HEK293 (cell line): ENCODE data around the gene IL1RAP.

ENCODE experiments used
- CTCF ChIA-PET: fragments of 350-600 bp; formaldehyde crosslinking; extraction: SDS; loops from one replicate; lab custom pipeline; 2021; ENCODE audit warnings: antibody characterized with exemption; lab: Yijun Ruan, JAX
- POLR2A ChIA-PET: fragments of 300-600 bp; formaldehyde crosslinking; extraction: SDS; loops from one replicate; lab custom pipeline; 2020; ENCODE audit warnings: antibody characterized with exemption, inconsistent platforms; lab: Yijun Ruan, JAX
- H3K27ac ChIP-seq: fragments of 200-500 bp; sonication (Bioruptor generic); 2 replicates; pipeline ENCODE4 v1.5.1; 2014; ENCODE audit warnings: low read depth, low read length, control low read depth, inconsistent platforms; ENCODE audit errors: extremely low read depth
- H3K36me3 ChIP-seq, 2 experiments: fragments of 200-500 bp in 1 of 2; sonication (Bioruptor generic) in 1 of 2; 1 replicate in 1 of 2; 2 replicates in 1 of 2; pipeline ENCODE4 v1.5.1; 2014 to 2017; ENCODE audit warnings: inconsistent platforms in 2 of 2, low read length in 2 of 2; ENCODE audit not compliant: control insufficient read depth in 2 of 2, insufficient read depth in 1 of 2
- H3K4me1 ChIP-seq: fragments of 200-500 bp; sonication (Bioruptor generic); 2 replicates; pipeline ENCODE4 v1.5.1; 2014; ENCODE audit warnings: mild to moderate bottlenecking, low read length, inconsistent platforms; ENCODE audit not compliant: control insufficient read depth, insufficient read depth
- H3K4me3 ChIP-seq: 2 replicates; pipeline ENCODE4 v1.5.1; 2011; ENCODE audit warnings: low read depth, mild to moderate bottlenecking, control low read depth, low read length, moderate library complexity
- H3K9me3 ChIP-seq: fragments of 200-500 bp; sonication (Bioruptor generic); 2 replicates; pipeline ENCODE4 v1.5.1; 2014; ENCODE audit warnings: low read depth, low read length, inconsistent platforms; ENCODE audit not compliant: control insufficient read depth, insufficient read depth
- CTCF ChIP-seq: fragments of 450-650 bp; formaldehyde crosslinking; IDR thresholded peaks from 2 replicates; pipeline ENCODE4 v1.5.1; 2016; ENCODE audit warnings: missing biosample characterization, missing genetic modification characterization
- ELK4 ChIP-seq: IDR thresholded peaks from 2 replicates; pipeline ENCODE4 v1.6.1; 2011; ENCODE audit warnings: mild to moderate bottlenecking, low read depth, low read length, borderline replicate concordance
- MZF1 ChIP-seq: fragments of 450-650 bp; formaldehyde crosslinking; IDR thresholded peaks from 2 replicates; pipeline ENCODE4 v1.5.1; 2017; ENCODE audit warnings: missing biosample characterization, missing genetic modification characterization, borderline replicate concordance
- SALL2 ChIP-seq: fragments of 450-650 bp; formaldehyde crosslinking; IDR thresholded peaks from 2 replicates; pipeline ENCODE4 v1.5.0; 2017; ENCODE audit warnings: missing biosample characterization, mild to moderate bottlenecking, missing genetic modification characterization, borderline replicate concordance
- SCRT2 ChIP-seq: fragments of 450-650 bp; formaldehyde crosslinking; IDR thresholded peaks from 2 replicates; pipeline ENCODE4 v1.5.1; 2016; ENCODE audit warnings: missing biosample characterization, missing genetic modification characterization
- YY2 ChIP-seq: fragments of 450-650 bp; formaldehyde crosslinking; IDR thresholded peaks from 2 replicates; pipeline ENCODE4 v1.5.1; 2016; ENCODE audit warnings: missing biosample characterization, missing genetic modification characterization
- ZFP3 ChIP-seq: fragments of 450-650 bp; formaldehyde crosslinking; IDR thresholded peaks from 2 replicates; pipeline ENCODE4 v1.5.1; 2016; ENCODE audit warnings: low read depth, missing biosample characterization, missing genetic modification characterization
- ZFP37 ChIP-seq: fragments of 450-650 bp; formaldehyde crosslinking; IDR thresholded peaks from 2 replicates; pipeline ENCODE4 v1.5.1; 2016; ENCODE audit warnings: missing biosample characterization, missing genetic modification characterization
- ZFP41 ChIP-seq: fragments of 450-650 bp; formaldehyde crosslinking; IDR thresholded peaks from 2 replicates; pipeline ENCODE4 v1.5.1; 2016; ENCODE audit warnings: missing biosample characterization, missing genetic modification characterization, borderline replicate concordance
- ZNF175 ChIP-seq: fragments of 450-650 bp; formaldehyde crosslinking; IDR thresholded peaks from 2 replicates; pipeline ENCODE4 v1.5.1; 2016; ENCODE audit warnings: missing biosample characterization, missing genetic modification characterization
- ZNF221 ChIP-seq: fragments of 450-650 bp; formaldehyde crosslinking; IDR thresholded peaks from 2 replicates; pipeline ENCODE4 v1.5.1; 2017; ENCODE audit warnings: missing biosample characterization, missing genetic modification characterization, borderline replicate concordance
- ZNF501 ChIP-seq: fragments of 450-650 bp; formaldehyde crosslinking; IDR thresholded peaks from 2 replicates; pipeline ENCODE4 v1.5.1; 2016; ENCODE audit warnings: missing biosample characterization, missing genetic modification characterization
- ZNF571 ChIP-seq: fragments of 450-650 bp; formaldehyde crosslinking; IDR thresholded peaks from 2 replicates; pipeline ENCODE4 v1.5.0; 2017; ENCODE audit warnings: missing biosample characterization, missing genetic modification characterization
- ZNF580 ChIP-seq: fragments of 450-650 bp; formaldehyde crosslinking; IDR thresholded peaks from 2 replicates; pipeline ENCODE4 v1.5.1; 2016; ENCODE audit warnings: missing biosample characterization, missing genetic modification characterization
- ZNF621 ChIP-seq: fragments of 450-650 bp; formaldehyde crosslinking; IDR thresholded peaks from 2 replicates; pipeline ENCODE4 v1.5.1; 2017; ENCODE audit warnings: missing biosample characterization, missing genetic modification characterization
- ZNF629 ChIP-seq: fragments of 450-650 bp; formaldehyde crosslinking; IDR thresholded peaks from 2 replicates; pipeline ENCODE4 v1.5.1; 2017; ENCODE audit warnings: missing biosample characterization, missing genetic modification characterization
- ZNF692 ChIP-seq: fragments of 450-650 bp; formaldehyde crosslinking; IDR thresholded peaks from 2 replicates; pipeline ENCODE4 v1.5.1; 2016; ENCODE audit warnings: missing biosample characterization, missing genetic modification characterization
- ZSCAN16 ChIP-seq: fragments of 450-650 bp; formaldehyde crosslinking; IDR thresholded peaks from 2 replicates; pipeline ENCODE4 v1.5.1; 2016; ENCODE audit warnings: missing biosample characterization, missing genetic modification characterization
- ZSCAN23 ChIP-seq: fragments of 450-650 bp; formaldehyde crosslinking; IDR thresholded peaks from 2 replicates; pipeline ENCODE4 v1.5.1; 2016; ENCODE audit warnings: missing biosample characterization, missing genetic modification characterization
- ZSCAN5A ChIP-seq: fragments of 450-650 bp; formaldehyde crosslinking; IDR thresholded peaks from 2 replicates; pipeline ENCODE4 v1.5.1; 2016; ENCODE audit warnings: missing biosample characterization, missing genetic modification characterization
- ZXDB ChIP-seq: fragments of 450-650 bp; formaldehyde crosslinking; IDR thresholded peaks from 2 replicates; pipeline ENCODE4 v1.5.1; 2016; ENCODE audit warnings: missing biosample characterization, missing genetic modification characterization
- TF ChIP-seq, protein P1 (sequence below): fragments of 450-650 bp; formaldehyde crosslinking; IDR thresholded peaks from 2 replicates; pipeline ENCODE4 v1.5.1; 2016; ENCODE audit warnings: missing biosample characterization, missing genetic modification characterization
- TF ChIP-seq, protein P2 (sequence below): fragments of 450-650 bp; formaldehyde crosslinking; IDR thresholded peaks from 2 replicates; pipeline ENCODE4 v1.5.1; 2016; ENCODE audit warnings: missing biosample characterization, missing genetic modification characterization
- TF ChIP-seq, protein P3 (sequence below): fragments of 450-650 bp; formaldehyde crosslinking; IDR thresholded peaks from 2 replicates; pipeline ENCODE4 v1.5.1; 2016; ENCODE audit warnings: missing biosample characterization, missing genetic modification characterization
- TF ChIP-seq, protein P4 (sequence below): fragments of 450-650 bp; formaldehyde crosslinking; IDR thresholded peaks from 2 replicates; pipeline ENCODE4 v1.5.1; 2016; ENCODE audit warnings: missing biosample characterization, missing genetic modification characterization, low read depth

IL1RAP gene

DNA sequence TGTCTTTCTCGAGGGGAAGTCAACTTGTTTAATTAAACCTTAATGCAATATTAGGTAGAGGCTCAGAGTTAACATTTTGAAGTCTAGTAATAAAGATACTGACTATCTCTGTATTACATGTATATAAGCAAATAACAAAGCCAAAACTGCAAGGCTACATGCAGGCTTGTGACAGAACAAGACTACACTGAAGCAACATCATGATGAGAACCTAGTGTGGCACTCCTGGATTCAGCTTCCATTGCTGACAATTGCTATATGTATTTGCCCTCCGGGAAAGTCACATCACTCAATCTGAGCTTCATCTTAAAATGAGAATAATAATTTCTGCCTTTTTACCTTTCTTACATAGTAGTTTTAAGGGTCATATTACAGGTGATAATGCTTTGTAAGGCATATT lies 15.6 kb upstream of the IL1RAP start (continued):
- TF ChIP-seq, protein P1, sequence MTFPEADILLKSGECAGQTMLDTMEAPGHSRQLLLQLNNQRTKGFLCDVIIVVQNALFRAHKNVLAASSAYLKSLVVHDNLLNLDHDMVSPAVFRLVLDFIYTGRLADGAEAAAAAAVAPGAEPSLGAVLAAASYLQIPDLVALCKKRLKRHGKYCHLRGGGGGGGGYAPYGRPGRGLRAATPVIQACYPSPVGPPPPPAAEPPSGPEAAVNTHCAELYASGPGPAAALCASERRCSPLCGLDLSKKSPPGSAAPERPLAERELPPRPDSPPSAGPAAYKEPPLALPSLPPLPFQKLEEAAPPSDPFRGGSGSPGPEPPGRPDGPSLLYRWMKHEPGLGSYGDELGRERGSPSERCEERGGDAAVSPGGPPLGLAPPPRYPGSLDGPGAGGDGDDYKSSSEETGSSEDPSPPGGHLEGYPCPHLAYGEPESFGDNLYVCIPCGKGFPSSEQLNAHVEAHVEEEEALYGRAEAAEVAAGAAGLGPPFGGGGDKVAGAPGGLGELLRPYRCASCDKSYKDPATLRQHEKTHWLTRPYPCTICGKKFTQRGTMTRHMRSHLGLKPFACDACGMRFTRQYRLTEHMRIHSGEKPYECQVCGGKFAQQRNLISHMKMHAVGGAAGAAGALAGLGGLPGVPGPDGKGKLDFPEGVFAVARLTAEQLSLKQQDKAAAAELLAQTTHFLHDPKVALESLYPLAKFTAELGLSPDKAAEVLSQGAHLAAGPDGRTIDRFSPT (tag by site-specific recombination) = no peak
- TF ChIP-seq, protein P2, sequence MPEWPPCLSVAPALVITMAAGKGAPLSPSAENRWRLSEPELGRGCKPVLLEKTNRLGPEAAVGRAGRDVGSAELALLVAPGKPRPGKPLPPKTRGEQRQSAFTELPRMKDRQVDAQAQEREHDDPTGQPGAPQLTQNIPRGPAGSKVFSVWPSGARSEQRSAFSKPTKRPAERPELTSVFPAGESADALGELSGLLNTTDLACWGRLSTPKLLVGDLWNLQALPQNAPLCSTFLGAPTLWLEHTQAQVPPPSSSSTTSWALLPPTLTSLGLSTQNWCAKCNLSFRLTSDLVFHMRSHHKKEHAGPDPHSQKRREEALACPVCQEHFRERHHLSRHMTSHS (tag by site-specific recombination) = no peak
- TF ChIP-seq ZFP37 (tag by site-specific recombination) = no peak
- TF ChIP-seq ZNF692 (tag by site-specific recombination) = no peak
- no peak for TF ChIP-seq ZNF629
- no peak for TF ChIP-seq ZNF175 (tag by site-specific recombination)
- TF ChIP-seq ZSCAN23 (tag by site-specific recombination) = no peak
- TF ChIP-seq ZNF221 (tag by site-specific recombination) = no peak
- TF ChIP-seq CTCF (tag by site-specific recombination) = no peak

DNA sequence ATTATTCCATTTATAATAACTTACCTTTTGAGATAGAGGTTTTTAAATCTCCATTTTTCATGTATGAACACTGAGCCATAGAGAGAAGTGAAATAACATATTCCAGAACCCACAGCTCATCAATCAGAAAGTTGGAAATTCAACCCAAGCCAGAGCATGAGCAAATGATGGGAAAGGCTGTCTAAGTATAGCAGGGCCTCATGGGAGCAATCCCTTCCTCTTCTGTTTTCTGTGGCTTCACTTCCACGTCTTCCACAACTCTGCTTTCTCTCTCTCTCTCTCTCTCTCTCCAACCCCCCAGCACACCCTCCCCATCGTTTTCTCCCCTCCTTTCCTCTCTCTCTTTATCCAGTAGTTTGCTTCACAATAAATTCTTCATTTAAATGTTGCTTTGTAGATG lies 14.8 kb upstream of the IL1RAP start:
- H3K9me3 ChIP-seq = no peaks in the 10 kb centered on the region
- no peak overlapping the region for H3K4me3 ChIP-seq
- no peak overlapping the region for H3K27ac ChIP-seq
- ChIA-PET CTCF (interaction anchor here (0.8 kb wide), 1 partner anchor 137 kb away, joined by 3 read pairs; no protein-coding TSS in a partner anchor), POLR2A (interaction anchor here (0.7 kb wide), 1 partner anchor 9 kb away, joined by 3 read pairs; no protein-coding TSS in a partner anchor)
- no peaks in the 10 kb centered on the region for H3K36me3 ChIP-seq
- no peaks in the 10 kb centered on the region for H3K4me1 ChIP-seq
- TF ChIP-seq ZNF580 (no peak), YY2 (no peak), ZNF221 (tag by site-specific recombination) (no peak), ZNF571 (tag by site-specific recombination) (no peak), ELK4 (no peak), ZSCAN16 (no peak), ZNF621 (no peak), ZFP41 (tag by site-specific recombination) (no peak), ZSCAN5A (tag by site-specific recombination) (no peak), SCRT2 (tag by site-specific recombination) (no peak), MZF1 (tag by site-specific recombination) (no peak), SALL2 (tag by site-specific recombination) (no peak), ZFP3 (tag by site-specific recombination) (no peak), ZNF501 (no peak), ZXDB (tag by site-specific recombination) (no peak)
- TF ChIP-seq, protein P3, sequence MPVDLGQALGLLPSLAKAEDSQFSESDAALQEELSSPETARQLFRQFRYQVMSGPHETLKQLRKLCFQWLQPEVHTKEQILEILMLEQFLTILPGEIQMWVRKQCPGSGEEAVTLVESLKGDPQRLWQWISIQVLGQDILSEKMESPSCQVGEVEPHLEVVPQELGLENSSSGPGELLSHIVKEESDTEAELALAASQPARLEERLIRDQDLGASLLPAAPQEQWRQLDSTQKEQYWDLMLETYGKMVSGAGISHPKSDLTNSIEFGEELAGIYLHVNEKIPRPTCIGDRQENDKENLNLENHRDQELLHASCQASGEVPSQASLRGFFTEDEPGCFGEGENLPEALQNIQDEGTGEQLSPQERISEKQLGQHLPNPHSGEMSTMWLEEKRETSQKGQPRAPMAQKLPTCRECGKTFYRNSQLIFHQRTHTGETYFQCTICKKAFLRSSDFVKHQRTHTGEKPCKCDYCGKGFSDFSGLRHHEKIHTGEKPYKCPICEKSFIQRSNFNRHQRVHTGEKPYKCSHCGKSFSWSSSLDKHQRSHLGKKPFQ (tag by site-specific recombination) = no peak
- TF ChIP-seq, protein P4, sequence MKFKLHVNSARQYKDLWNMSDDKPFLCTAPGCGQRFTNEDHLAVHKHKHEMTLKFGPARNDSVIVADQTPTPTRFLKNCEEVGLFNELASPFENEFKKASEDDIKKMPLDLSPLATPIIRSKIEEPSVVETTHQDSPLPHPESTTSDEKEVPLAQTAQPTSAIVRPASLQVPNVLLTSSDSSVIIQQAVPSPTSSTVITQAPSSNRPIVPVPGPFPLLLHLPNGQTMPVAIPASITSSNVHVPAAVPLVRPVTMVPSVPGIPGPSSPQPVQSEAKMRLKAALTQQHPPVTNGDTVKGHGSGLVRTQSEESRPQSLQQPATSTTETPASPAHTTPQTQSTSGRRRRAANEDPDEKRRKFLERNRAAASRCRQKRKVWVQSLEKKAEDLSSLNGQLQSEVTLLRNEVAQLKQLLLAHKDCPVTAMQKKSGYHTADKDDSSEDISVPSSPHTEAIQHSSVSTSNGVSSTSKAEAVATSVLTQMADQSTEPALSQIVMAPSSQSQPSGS (tag by site-specific recombination) = no peak
